ENCODE measurements around the gene CLCN1. TPM values are rescaled to one million over a fixed set of nuclear protein-coding genes. Genes with fewer than 3 reads are reported as not detected.

The CLCN1 gene
- total RNA-seq, 5 donors from 2014 or later (not counting 1 experiment from before 2014, with no cell fraction given) = not detected

DNA sequence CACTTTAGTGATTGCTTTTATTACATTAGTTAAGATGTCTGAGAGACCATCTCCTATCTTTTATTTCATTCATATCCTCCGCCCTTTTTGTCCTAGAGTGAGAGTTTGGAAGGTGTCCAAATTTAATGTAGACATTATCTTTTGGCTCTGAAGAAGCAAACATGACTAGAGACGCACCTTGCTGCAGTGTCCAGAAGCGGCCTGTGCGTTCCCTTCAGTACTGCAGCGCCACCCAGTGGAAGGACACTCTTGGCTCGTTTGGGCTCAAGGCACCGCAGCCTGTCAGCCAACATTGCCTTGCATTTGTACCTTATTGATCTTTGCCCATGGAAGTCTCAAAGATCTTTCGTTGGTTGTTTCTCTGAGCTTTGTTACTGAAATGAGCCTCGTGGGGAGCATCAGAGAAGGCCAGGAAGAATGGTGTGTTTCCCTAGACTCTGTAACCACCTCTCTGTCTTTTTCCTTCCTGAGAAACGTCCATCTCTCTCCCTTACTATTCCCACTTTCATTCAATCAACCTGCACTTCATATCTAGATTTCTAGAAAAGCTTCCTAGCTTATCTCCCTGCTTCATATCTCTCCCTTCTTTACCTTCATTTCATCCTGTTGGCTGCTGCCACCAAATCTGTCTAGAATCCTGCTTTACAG, 10.4 kb upstream of the CLCN1 start:
- peak; percentile 65 to 81 (median 74) for ATAC-seq (replicated peaks in 1 of 4)

DNA sequence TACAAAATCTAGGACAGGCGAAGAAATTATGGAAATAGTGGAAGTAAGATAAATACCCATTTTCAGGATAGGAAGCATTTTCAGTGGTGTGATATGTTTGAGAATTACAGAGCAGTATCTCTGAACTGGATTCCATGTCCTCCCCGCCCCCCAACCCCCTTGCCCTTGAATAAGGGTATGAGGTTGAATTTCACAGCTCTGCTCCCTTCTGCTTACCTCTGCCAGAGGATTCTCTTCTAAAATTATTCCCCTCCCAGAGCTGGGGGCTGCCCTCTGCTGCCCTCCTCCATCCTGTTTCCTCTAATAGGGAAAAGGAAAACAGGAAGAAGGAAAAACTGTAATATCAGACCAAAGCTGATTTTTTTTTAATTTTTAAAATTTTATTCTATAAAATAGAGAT, 7.3 kb upstream of the CLCN1 start:
- H3K27me3 ChIP-seq (replicated peaks in 1 of 2; ENCODE audit: control insufficient read depth in 2 of 2, extremely low read depth in 1 of 2, insufficient read depth in 2 of 2, low read length in 1 of 2) = no peaks in the 10 kb centered on the region
- CTCF ChIA-PET = interaction anchor here (0.6 to 2.5 kb wide), 7 partner anchors 7 to 68 kb away, joined by 4 to 11 read pairs (median 8); no protein-coding TSS in a partner anchor
- POLR2A ChIA-PET = interaction anchor here (0.6 to 0.7 kb wide), 4 partner anchors 11 to 692 kb away, joined by 3 to 7 read pairs (median 4); no protein-coding TSS in a partner anchor
- H3K9me3 ChIP-seq = no peaks in the 10 kb centered on the region
- DNase-seq (no peak), ATAC-seq (replicated peaks in 1 of 4) (no peak)
- H3K36me3 ChIP-seq (ENCODE audit: control insufficient read depth in 2 of 2, extremely low read depth in 1 of 2, insufficient read depth in 1 of 2, low read length in 1 of 2) = peaks cover 2 to 40% of the 10 kb centered on the region in 2 donors
- H3K9me3 Mint-ChIP-seq = no peaks in the 10 kb centered on the region
- no CpG with 5 or more reads among the region's 2 CpGs for WGBS (ENCODE audit: insufficient coverage)
- no peaks in the 10 kb centered on the region for H3K27me3 Mint-ChIP-seq
- H3K4me3 ChIP-seq (ENCODE audit: control insufficient read depth in 1 of 2, extremely low read depth in 1 of 2, low read length in 1 of 2) = no peak overlapping the region
- H3K36me3 Mint-ChIP-seq = peaks cover 49% of the 10 kb centered on the region
- H3K27ac Mint-ChIP-seq = peak overlapping the region; percentile 26 to 44
- H3K4me3 Mint-ChIP-seq = no peak overlapping the region
- H3K27ac ChIP-seq (ENCODE audit: low read length) = no peak overlapping the region
- H3K4me1 Mint-ChIP-seq = peaks cover 38 to 43% (median 38%) of the 10 kb centered on the region in 3 donors
- peaks cover 12 to 24% of the 10 kb centered on the region in 2 experiments for H3K4me1 ChIP-seq (ENCODE audit: control insufficient read depth in 1 of 2, extremely low read depth in 1 of 2, insufficient read depth in 2 of 2, low read length in 2 of 2)

More for the DNA sequence above, 10.4 kb upstream of the CLCN1 start:
- POLR2A ChIA-PET = no interaction called here
- Mint-ChIP-seq H3K4me3 (no peak overlapping the region), H3K9me3 (no peaks in the 10 kb centered on the region), H3K36me3 (peaks cover 74% of the 10 kb centered on the region), H3K4me1 (peaks cover 28 to 34% (median 32%) of the 10 kb centered on the region in 3 donors), H3K27ac (peak overlapping the region; percentile 68 to 76), H3K27me3 (no peaks in the 10 kb centered on the region)
- Histone ChIP-seq H3K27ac (ENCODE audit: low read length) (no peak overlapping the region), H3K4me3 (ENCODE audit: control insufficient read depth in 1 of 2, extremely low read depth in 1 of 2, low read length in 1 of 2) (no peak overlapping the region), H3K27me3 (replicated peaks in 1 of 2; ENCODE audit: control insufficient read depth in 2 of 2, extremely low read depth in 1 of 2, insufficient read depth in 2 of 2, low read length in 1 of 2) (no peaks in the 10 kb centered on the region), H3K9me3 (no peaks in the 10 kb centered on the region), H3K36me3 (ENCODE audit: control insufficient read depth in 2 of 2, extremely low read depth in 1 of 2, insufficient read depth in 1 of 2, low read length in 1 of 2) (peaks cover 3 to 69% of the 10 kb centered on the region in 2 donors), H3K4me1 (ENCODE audit: control insufficient read depth in 1 of 2, extremely low read depth in 1 of 2, insufficient read depth in 2 of 2, low read length in 2 of 2) (peaks cover 4 to 12% of the 10 kb centered on the region in 2 experiments)
- DNase-seq = peak; percentile 30 to 76 (median 60)
- CTCF ChIA-PET = interaction anchor here (0.7 to 3.4 kb wide), 8 partner anchors 9 to 65 kb away, joined by 3 to 35 read pairs (median 4); partner anchors contain the start of gene CASP2 (in 1 of the 2)
- WGBS (ENCODE audit: insufficient coverage) = 77% methylated on average over 7 of the region's 10 CpGs

DNA sequence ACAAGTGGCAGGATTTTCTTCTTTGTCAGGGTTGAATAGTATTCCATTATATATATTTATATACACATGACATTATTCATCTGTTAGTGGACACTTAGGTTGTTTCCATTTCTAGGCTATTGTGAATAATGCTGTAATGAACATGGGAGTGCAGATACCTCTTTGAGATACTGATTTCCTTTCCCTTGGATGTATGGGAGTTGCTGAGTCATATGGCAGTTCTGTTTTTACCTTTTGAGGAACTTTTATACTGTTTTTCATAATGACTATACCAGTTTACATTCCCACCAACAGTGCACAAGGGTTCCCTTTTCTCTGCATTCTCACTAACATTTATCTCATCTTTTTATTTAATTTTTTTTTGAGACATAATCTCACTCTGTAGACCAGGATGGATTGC, 1.8 kb upstream of the CLCN1 start:
- CTCF ChIA-PET = no interaction called here
- Histone ChIP-seq H3K27ac (ENCODE audit: low read length) (no peak overlapping the region), H3K4me1 (ENCODE audit: control insufficient read depth in 1 of 2, extremely low read depth in 1 of 2, insufficient read depth in 2 of 2, low read length in 2 of 2) (peaks cover 12 to 18% of the 10 kb centered on the region in 2 experiments), H3K36me3 (ENCODE audit: control insufficient read depth in 2 of 2, extremely low read depth in 1 of 2, insufficient read depth in 1 of 2, low read length in 1 of 2) (no peaks in the 10 kb centered on the region), H3K9me3 (no peaks in the 10 kb centered on the region), H3K27me3 (replicated peaks in 1 of 2; ENCODE audit: control insufficient read depth in 2 of 2, extremely low read depth in 1 of 2, insufficient read depth in 2 of 2, low read length in 1 of 2) (peaks cover 0 to 9% of the 10 kb centered on the region in 2 experiments), H3K4me3 (ENCODE audit: control insufficient read depth in 1 of 2, extremely low read depth in 1 of 2, low read length in 1 of 2) (no peak overlapping the region)
- POLR2A ChIA-PET = no interaction called here
- Mint-ChIP-seq H3K27me3 (no peaks in the 10 kb centered on the region), H3K36me3 (peaks cover 2% of the 10 kb centered on the region), H3K4me3 (no peak overlapping the region), H3K27ac (no peak overlapping the region), H3K9me3 (no peaks in the 10 kb centered on the region), H3K4me1 (peaks cover 15 to 22% (median 20%) of the 10 kb centered on the region in 3 donors)
- ATAC-seq (replicated peaks in 1 of 4) = no peak
- DNase-seq = no peak

DNA sequence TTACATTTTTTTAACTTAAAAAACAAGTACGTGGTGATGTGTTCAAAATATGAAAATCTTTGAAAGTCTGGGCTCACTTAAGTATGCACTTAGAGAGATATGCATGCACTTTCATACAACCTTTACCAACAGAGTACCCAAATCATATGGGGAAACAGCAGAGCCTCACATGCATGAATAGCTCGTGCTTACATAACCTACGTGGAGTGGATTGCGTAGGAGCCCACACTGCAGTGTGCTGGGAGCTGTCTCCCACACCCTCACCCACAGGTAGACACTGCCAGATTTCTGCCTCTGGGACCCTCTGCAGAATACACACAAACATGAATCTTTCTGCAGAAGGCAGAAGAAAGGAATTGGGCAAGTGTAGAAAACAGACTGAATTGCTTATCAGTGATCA, 581 bp downstream of the CLCN1 start:
- Histone ChIP-seq H3K36me3 (ENCODE audit: control insufficient read depth in 2 of 2, extremely low read depth in 1 of 2, insufficient read depth in 1 of 2, low read length in 1 of 2) (no peaks in the 10 kb centered on the region), H3K4me3 (ENCODE audit: control insufficient read depth in 1 of 2, extremely low read depth in 1 of 2, low read length in 1 of 2) (no peak overlapping the region), H3K9me3 (no peaks in the 10 kb centered on the region), H3K4me1 (ENCODE audit: control insufficient read depth in 1 of 2, extremely low read depth in 1 of 2, insufficient read depth in 2 of 2, low read length in 2 of 2) (peaks cover under 1 to 3% of the 10 kb centered on the region in 2 experiments), H3K27ac (ENCODE audit: low read length) (no peak overlapping the region), H3K27me3 (replicated peaks in 1 of 2; ENCODE audit: control insufficient read depth in 2 of 2, extremely low read depth in 1 of 2, insufficient read depth in 2 of 2, low read length in 1 of 2) (peaks cover 0 to 16% of the 10 kb centered on the region in 2 experiments)
- DNase-seq (no peak), ATAC-seq (replicated peaks in 1 of 4) (no peak)
- CTCF ChIA-PET = no interaction called here
- H3K4me1 Mint-ChIP-seq = peaks cover 0 to 5% (median 3%) of the 10 kb centered on the region in 3 donors
- no peak overlapping the region for H3K4me3 Mint-ChIP-seq
- WGBS (ENCODE audit: insufficient coverage) = 100% methylated on average over 2 of the region's 4 CpGs
- H3K27me3 Mint-ChIP-seq = peaks cover 0 to 2% of the 10 kb centered on the region in 2 donors
- H3K27ac Mint-ChIP-seq = no peak overlapping the region
- no peaks in the 10 kb centered on the region for H3K9me3 Mint-ChIP-seq
- no peaks in the 10 kb centered on the region for H3K36me3 Mint-ChIP-seq
- POLR2A ChIA-PET = no interaction called here

DNA sequence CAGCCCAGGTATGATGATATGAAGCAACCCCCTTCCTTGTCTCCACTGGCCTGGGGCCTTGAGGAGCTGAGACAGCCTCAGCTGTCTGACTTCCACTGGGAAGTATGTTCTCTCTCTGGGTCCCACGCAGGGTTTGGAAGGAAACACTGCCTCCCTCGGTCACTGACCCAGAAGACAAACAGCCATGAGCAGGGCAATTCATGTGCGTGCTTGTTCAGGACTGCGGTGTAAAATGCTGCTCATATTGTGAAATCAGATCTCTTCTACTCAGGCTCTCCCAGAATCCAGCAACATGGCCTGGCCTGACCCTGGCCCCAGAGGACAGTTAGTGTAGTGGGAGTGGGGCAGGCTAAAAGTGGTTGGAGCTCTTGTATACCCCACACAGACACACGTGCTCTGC, 2.8 kb downstream of the CLCN1 start:
- Mint-ChIP-seq H3K36me3 (no peaks in the 10 kb centered on the region), H3K4me3 (no peak overlapping the region), H3K27me3 (peaks cover 0 to 2% of the 10 kb centered on the region in 2 donors), H3K4me1 (no peaks in the 10 kb centered on the region), H3K27ac (no peak overlapping the region), H3K9me3 (no peaks in the 10 kb centered on the region)
- no peak overlapping the region for H3K27ac ChIP-seq (ENCODE audit: low read length)
- H3K27me3 ChIP-seq (replicated peaks in 1 of 2; ENCODE audit: control insufficient read depth in 2 of 2, extremely low read depth in 1 of 2, insufficient read depth in 2 of 2, low read length in 1 of 2) = peaks cover 0 to 21% of the 10 kb centered on the region in 2 experiments
- H3K9me3 ChIP-seq = no peaks in the 10 kb centered on the region
- ATAC-seq (replicated peaks in 1 of 4) (no peak), DNase-seq (no peak)
- H3K36me3 ChIP-seq (ENCODE audit: control insufficient read depth in 2 of 2, extremely low read depth in 1 of 2, insufficient read depth in 1 of 2, low read length in 1 of 2) = no peaks in the 10 kb centered on the region
- no peaks in the 10 kb centered on the region for H3K4me1 ChIP-seq (ENCODE audit: control insufficient read depth in 1 of 2, extremely low read depth in 1 of 2, insufficient read depth in 2 of 2, low read length in 2 of 2)
- 94% methylated on average over 2 of the region's 5 CpGs for WGBS (ENCODE audit: insufficient coverage)
- POLR2A ChIA-PET = no interaction called here
- CTCF ChIA-PET = no interaction called here
- no peak overlapping the region for H3K4me3 ChIP-seq (ENCODE audit: control insufficient read depth in 1 of 2, extremely low read depth in 1 of 2, low read length in 1 of 2)

DNA sequence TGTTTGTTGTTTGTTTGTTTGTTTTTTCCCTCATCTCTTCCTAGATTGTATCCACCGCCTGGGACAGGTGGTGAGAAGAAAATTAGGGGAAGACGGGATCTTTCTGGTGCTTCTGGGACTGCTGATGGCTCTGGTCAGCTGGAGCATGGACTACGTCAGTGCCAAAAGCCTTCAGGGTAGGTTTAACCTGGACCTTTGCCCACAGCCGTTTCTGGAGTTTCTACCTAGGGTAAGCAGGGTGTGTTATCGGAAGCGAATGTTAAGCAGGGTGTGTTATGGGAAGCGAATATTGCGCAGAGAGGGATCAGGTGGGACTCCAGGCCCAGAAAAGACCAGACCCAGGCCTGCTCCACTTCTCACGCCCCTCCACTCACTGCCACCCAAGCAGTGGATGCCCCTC, 4.7 kb downstream of the CLCN1 start:
- H3K4me1 ChIP-seq (ENCODE audit: control insufficient read depth in 1 of 2, extremely low read depth in 1 of 2, insufficient read depth in 2 of 2, low read length in 2 of 2) = peaks cover 0 to 4% of the 10 kb centered on the region in 2 experiments
- no peak overlapping the region for H3K4me3 Mint-ChIP-seq
- H3K27me3 Mint-ChIP-seq = peaks cover 0 to 2% of the 10 kb centered on the region in 2 donors
- peaks cover 7 to 10% (median 9%) of the 10 kb centered on the region in 3 donors for H3K4me1 Mint-ChIP-seq
- CTCF ChIA-PET = no interaction called here
- H3K27ac Mint-ChIP-seq = no peak overlapping the region
- no peak overlapping the region for H3K27ac ChIP-seq (ENCODE audit: low read length)
- H3K36me3 ChIP-seq (ENCODE audit: control insufficient read depth in 2 of 2, extremely low read depth in 1 of 2, insufficient read depth in 1 of 2, low read length in 1 of 2) = no peaks in the 10 kb centered on the region
- H3K9me3 ChIP-seq = no peaks in the 10 kb centered on the region
- ATAC-seq (replicated peaks in 1 of 4) = no peak
- no peak for DNase-seq
- peaks cover 0 to 17% of the 10 kb centered on the region in 2 experiments for H3K27me3 ChIP-seq (replicated peaks in 1 of 2; ENCODE audit: control insufficient read depth in 2 of 2, extremely low read depth in 1 of 2, insufficient read depth in 2 of 2, low read length in 1 of 2)
- POLR2A ChIA-PET = no interaction called here
- no peak overlapping the region for H3K4me3 ChIP-seq (ENCODE audit: control insufficient read depth in 1 of 2, extremely low read depth in 1 of 2, low read length in 1 of 2)
- WGBS (ENCODE audit: insufficient coverage) = 68% methylated on average over 6 of the region's 9 CpGs
- no peaks in the 10 kb centered on the region for H3K36me3 Mint-ChIP-seq
- H3K9me3 Mint-ChIP-seq = no peaks in the 10 kb centered on the region

Measured in T-cell (primary cell).